GM12878 (cell line): ENCODE data around the gene SLC3A2. TPM values are rescaled to one million over a fixed set of nuclear protein-coding genes. Genes with fewer than 3 reads are reported as not detected.

Source experiments
- ATAC-seq: fragments of 200-7000 bp; cut with Tn5 transposase; 3 replicates; pipeline ENCODE4 v1.9.1; 2020; ENCODE audit warnings: mild to moderate bottlenecking, moderate library complexity
- BruUV-seq: library from RNA; stranded (reverse); fragments of 400-500 nt; replicated peaks from 2 replicates; lab custom pipeline; 2021; lab: Mats Ljungman, UMichigan
- CTCF ChIA-PET: fragments of 300-600 bp; sonication (Branson Sonifier 250); formaldehyde crosslinking; extraction: SDS; loops from one replicate; lab custom pipeline; 2021; ENCODE audit warnings: inconsistent platforms; lab: Yijun Ruan, JAX
- POLR2A ChIA-PET: fragments of 350-600 bp; formaldehyde crosslinking; extraction: SDS; loops from one replicate; lab custom pipeline; 2021; ENCODE audit warnings: inconsistent platforms; lab: Charles Lee
- RAD21 ChIA-PET: fragments of 300-600 bp; sonication (Branson Sonifier 250); formaldehyde crosslinking; loops from one replicate; lab custom pipeline; 2023; ENCODE audit warnings: antibody characterized with exemption; ENCODE audit not compliant: unreplicated experiment; lab: Charles Lee
- SMC1A ChIA-PET: fragments of 300-600 bp; sonication (Branson Sonifier 250); formaldehyde crosslinking; loops from one replicate; lab custom pipeline; 2023; ENCODE audit not compliant: unreplicated experiment, uncharacterized antibody; lab: Charles Lee
- DNase-seq: peaks from one replicate; pipeline ENCODE4 v3.0.0-alpha.2; 2011; ENCODE audit warnings: low read depth, low spot score
- FAIRE-seq: peaks from 3 replicates; lab custom pipeline; 2011; peaks lifted over from hg19 to GRCh38; lab: Jason Lieb, UNC
- H2AFZ ChIP-seq: 2 replicates; pipeline ENCODE4 v1.6.0; 2011; ENCODE audit warnings: low read depth, low read length, control low read depth; ENCODE audit not compliant: control insufficient read depth
- H3K27ac ChIP-seq: 2 replicates; pipeline ENCODE4 v1.5.1; 2011; ENCODE audit warnings: control low read depth; ENCODE audit not compliant: control insufficient read depth, insufficient read depth
- H3K27me3 ChIP-seq, 2 experiments: replicated peaks in 1 of 2; 2 replicates each; pipeline versions ENCODE4 v1.6.0 to v1.6.1; 2011; ENCODE audit warnings: low read length in 1 of 2; ENCODE audit not compliant: control insufficient read depth in 2 of 2, insufficient read depth in 2 of 2
- H3K36me3 ChIP-seq, 2 experiments: 2 replicates each; pipeline ENCODE4 v1.5.1; 2011; ENCODE audit warnings: low read length in 1 of 2; ENCODE audit not compliant: control insufficient read depth in 2 of 2, insufficient read depth in 2 of 2
- H3K4me1 ChIP-seq: 2 replicates; pipeline ENCODE4 v1.6.1; 2011; ENCODE audit warnings: mild to moderate bottlenecking, low read length, moderate library complexity, mixed read lengths; ENCODE audit not compliant: control insufficient read depth, insufficient read depth
- H3K4me2 ChIP-seq: 2 replicates; pipeline ENCODE4 v1.6.0; 2011; ENCODE audit warnings: control low read depth; ENCODE audit not compliant: control insufficient read depth, insufficient read depth
- H3K4me3 ChIP-seq: fragments of 200-600 bp; sonication (generic); 2 replicates; pipeline ENCODE4 v1.5.1; 2016
- H3K79me2 ChIP-seq: 2 replicates; pipeline ENCODE4 v1.6.0; 2011; ENCODE audit warnings: low read length; ENCODE audit not compliant: control insufficient read depth, insufficient read depth
- H3K9ac ChIP-seq: 2 replicates; pipeline ENCODE4 v1.8.0; 2011; ENCODE audit warnings: low read length, control low read depth, mixed read lengths; ENCODE audit not compliant: control insufficient read depth, insufficient read depth
- H3K9me3 ChIP-seq: replicated peaks from 3 replicates; pipeline ENCODE4 v1.5.1; 2011; ENCODE audit warnings: mild to moderate bottlenecking, low read length; ENCODE audit not compliant: control insufficient read depth, insufficient read depth
- H4K20me1 ChIP-seq: 2 replicates; pipeline ENCODE4 v1.6.0; 2011; ENCODE audit not compliant: control insufficient read depth, insufficient read depth
- CHD1 ChIP-seq: IDR thresholded peaks from 2 replicates; pipeline ENCODE4 v1.6.1; 2012; ENCODE audit warnings: low read depth, low read length, improper control_type of control experiment
- CHD4 ChIP-seq: fragments of 200-600 bp; sonication (generic); IDR thresholded peaks from 2 replicates; pipeline ENCODE4 v1.6.1; 2016; ENCODE audit warnings: mild to moderate bottlenecking
- E2F4 ChIP-seq: IDR thresholded peaks from 2 replicates; pipeline ENCODE4 v1.6.1; 2012; ENCODE audit warnings: low read depth, low read length, improper control_type of control experiment
- ELK1 ChIP-seq: IDR thresholded peaks from 2 replicates; pipeline ENCODE4 v1.6.1; 2012; ENCODE audit warnings: low read depth, low read length, improper control_type of control experiment
- FOS ChIP-seq: IDR thresholded peaks from 3 replicates; pipeline ENCODE4 v1.6.1; 2011; ENCODE audit warnings: borderline replicate concordance; ENCODE audit not compliant: insufficient read length; ENCODE audit errors: extremely low read depth
- HDAC6 ChIP-seq: fragments of 200-600 bp; sonication (generic); IDR thresholded peaks from one replicate; pipeline ENCODE4 v1.8.0; 2017; ENCODE audit warnings: antibody characterized with exemption; ENCODE audit not compliant: unreplicated experiment
- HDGF ChIP-seq: fragments of 450-650 bp; IDR thresholded peaks from 2 replicates; pipeline ENCODE4 v1.6.1; 2016; ENCODE audit warnings: antibody characterized with exemption
- NR2C1 ChIP-seq: fragments of 450-650 bp; IDR thresholded peaks from 2 replicates; pipeline ENCODE4 v1.6.1; 2017; ENCODE audit warnings: antibody characterized with exemption, mild to moderate bottlenecking, moderate library complexity
- NRF1 ChIP-seq: conservative IDR thresholded peaks from 2 replicates; pipeline ENCODE4 v1.6.1; 2011; ENCODE audit warnings: mild to moderate bottlenecking, low read depth, low read length, improper control_type of control experiment
- PAX8 ChIP-seq: fragments of 450-650 bp; IDR thresholded peaks from 2 replicates; pipeline ENCODE4 v1.6.1; 2017; ENCODE audit warnings: mild to moderate bottlenecking, moderate library complexity
- PBX3 ChIP-seq: IDR thresholded peaks from 2 replicates; pipeline ENCODE4 v1.6.1; 2011; ENCODE audit warnings: mild to moderate bottlenecking, low read depth, low read length, moderate library complexity; ENCODE audit not compliant: insufficient replicate concordance
- SIN3A ChIP-seq: IDR thresholded peaks from 2 replicates; pipeline ENCODE4 v1.6.1; 2012; ENCODE audit warnings: low read depth, low read length, improper control_type of control experiment
- ZNF24 ChIP-seq: fragments of 450-650 bp; IDR thresholded peaks from 2 replicates; pipeline ENCODE4 v1.6.1; 2017; ENCODE audit warnings: antibody characterized with exemption, mild to moderate bottlenecking
- WGBS: methylation state at CpG from one replicate; pipeline ENCODE4 v1.1.6; 2016; ENCODE audit warnings: low lambda C conversion rate; ENCODE audit not compliant: insufficient replicate concordance, insufficient coverage; ENCODE audit errors: missing lambda C conversion rate; 5-methylcytosine and 5-hydroxymethylcytosine counted together
- in situ Hi-C: fragments of 300-500 bp; cut with MboI; formaldehyde crosslinking; loops from 9 replicates; pipeline ENCODE4 v1.14.3; 2018; ENCODE audit warnings: mixed read lengths
- intact Hi-C: fragments of 100-400 bp; cut with micrococcal nuclease; formaldehyde crosslinking; loops from one replicate; pipeline ENCODE4 v1.14.2; 2022; ENCODE audit not compliant: unreplicated experiment
- polyA plus RNA-seq, 11 experiments: library from polyadenylated mRNA; depleted of rRNA in 4 of 11; unstranded in 6 of 11; stranded (reverse) in 5 of 11; fragments of >200 nt; fragmentation: Nextera tagmentation in 4 of 11; fragmentation: Illumina TruSeq in 1 of 11; extraction: Ambion mirVana in 4 of 11; extraction: Trizol in 1 of 11; gene quantifications; 1 replicate in 1 of 11; 2 replicates in 10 of 11; pipeline versions ENCODE4 v1.2.1 to v1.2.3, GENCODE V29; 2011 to 2016; ENCODE audit warnings: inconsistent platforms in 2 of 11, missing spikeins in 2 of 11, low read depth in 1 of 11
- total RNA-seq, 4 experiments: library from RNA; depleted of rRNA in 3 of 4; stranded (reverse); fragments of >200 nt in 3 of 4; fragmentation: Illumina TruSeq in 1 of 4; extraction: Trizol in 1 of 4; gene quantifications; 2 replicates each; pipeline versions ENCODE4 v1.2.1 to v1.2.3, GENCODE V29; 2013 to 2021

SLC3A2 gene
- total and polyA plus RNA-seq, 10 of the 15 experiments (the other 5 are each of a cell fraction or from before 2014, with no cell fraction given), result 6.9 to 158 (median 106) TPM

GRCh38 chr11:62921201-62921572, 40.5 kb downstream of the SLC3A2 start, which contains the start of gene CHRM1:
CHRM1 (minus strand) TSS chr11:62921363; CDS start chr11:62911100, 10,263 bp downstream.
- FAIRE-seq (no peak), ATAC-seq (no peak), DNase-seq (no peak)
- Histone ChIP-seq H3K4me1 (peaks cover 19% of the 10 kb centered on the region), H3K36me3 (no peaks in the 10 kb centered on the region), H3K27me3 (peaks cover 8 to 17% of the 10 kb centered on the region in 2 experiments), H3K9me3 (no peaks in the 10 kb centered on the region), H2AFZ (no peak within 1 kb of the TSS), H4K20me1 (no peaks in the 10 kb centered on the region), H3K4me2 (no peak within 1 kb of the TSS), H3K27ac (no peak within 1 kb of the TSS), H3K79me2 (no peaks in the 10 kb centered on the region), H3K9ac (no peak within 1 kb of the TSS), H3K4me3 (no peak within 1 kb of the TSS)
- intact Hi-C loops, result no loop called here
- in situ Hi-C loops, result no loop called here
- ChIA-PET POLR2A (no interaction called here), CTCF (interaction anchor here (7.1 kb wide), 1 partner anchor 15 kb away, joined by 45 read pairs; no protein-coding TSS in a partner anchor), RAD21 (no interaction called here), SMC1A (no interaction called here)
- 31% methylated on average over 7 of the region's 9 CpGs for WGBS
- BruUV-seq, result no TSS peak
- TF ChIP-seq E2F4 (no peak), NRF1 (no peak), PAX8 (no peak)

- peaks cover 19% of the 10 kb centered on the region for H3K4me1 ChIP-seq
- no peak overlapping the region for H3K27ac ChIP-seq
- H3K4me3 ChIP-seq, result no peak overlapping the region
- H3K9ac ChIP-seq, result no peak overlapping the region
- H2AFZ ChIP-seq, result no peak overlapping the region
- ChIA-PET SMC1A (interaction anchor here (1.5 kb wide), 1 partner anchor 15 kb away, joined by 8 read pairs; no protein-coding TSS in a partner anchor), CTCF (interaction anchor here (1.8 to 7.1 kb wide), 3 partner anchors 15 to 101 kb away, joined by 9 to 45 read pairs (median 10); no protein-coding TSS in a partner anchor), POLR2A (interaction anchor here (0.6 kb wide), 1 partner anchor 18 kb away, joined by 3 read pairs; no protein-coding TSS in a partner anchor), RAD21 (interaction anchor here (1.3 kb wide), 1 partner anchor 12 kb away, joined by 5 read pairs; no protein-coding TSS in a partner anchor)
- H3K27me3 ChIP-seq, result peaks cover 12 to 20% of the 10 kb centered on the region in 2 experiments
- no peak for FAIRE-seq
- intact Hi-C loops, result no loop called here
- H3K79me2 ChIP-seq, result no peaks in the 10 kb centered on the region
- no TSS peak for BruUV-seq
- in situ Hi-C loops, result no loop called here
- no peaks in the 10 kb centered on the region for H3K9me3 ChIP-seq
- no peak; the same call in 2 of the 3 replicates for ATAC-seq
- H4K20me1 ChIP-seq, result no peaks in the 10 kb centered on the region
- H3K4me2 ChIP-seq, result no peak overlapping the region
- WGBS, result 28% methylated on average over 15 of the region's 19 CpGs
- H3K36me3 ChIP-seq, result no peaks in the 10 kb centered on the region
- DNase-seq, result no peak
- TF ChIP-seq CHD4 (no peak), HDAC6 (no peak), PBX3 (no peak), HDGF (no peak), SIN3A (no peak), ELK1 (no peak), CHD1 (no peak), NR2C1 (no peak), ZNF24 (no peak), FOS (no peak)
Measured at GRCh38 chr11:62921573-62922188, 41.0 kb downstream of the SLC3A2 start.
